H1 (cell line): ENCODE results near the gene HIC1. TPM values are rescaled to one million over a fixed set of nuclear protein-coding genes. Genes with fewer than 3 reads are reported as not detected.

ENCODE experiments used
- CTCF ChIA-PET: fragments of 300-600 bp; sonication (Branson Sonifier 250); formaldehyde crosslinking; loops from one replicate; lab custom pipeline; 2021; ENCODE audit not compliant: partially characterized antibody; lab: Charles Lee
- POLR2A ChIA-PET: fragments of 300-600 bp; sonication (Branson Sonifier 250); formaldehyde crosslinking; loops from one replicate; lab custom pipeline; 2021; ENCODE audit warnings: inconsistent platforms; ENCODE audit not compliant: partially characterized antibody; lab: Charles Lee
- DNase-seq, 2 experiments: peaks; one replicate each; pipeline versions ENCODE4 v3.0.0 to v3.0.0-alpha.2; 2010 to 2022; ENCODE audit warnings: low spot score in 2 of 2, low read depth in 1 of 2, mixed read lengths in 1 of 2
- FAIRE-seq: peaks from 2 replicates; lab custom pipeline; 2011; peaks lifted over from hg19 to GRCh38; lab: Jason Lieb, UNC
- H2AFZ ChIP-seq: 2 replicates; pipeline ENCODE4 v1.8.1; 2012; ENCODE audit warnings: low read length, inconsistent platforms
- H2AK5ac ChIP-seq: 2 replicates; pipeline ENCODE4 v1.6.1; 2013; ENCODE audit warnings: low read depth, low read length
- H2BK120ac ChIP-seq: replicated peaks from 2 replicates; pipeline ENCODE3; 2013; ENCODE audit warnings: low read depth, low read length, inconsistent platforms
- H2BK12ac ChIP-seq: 2 replicates; pipeline ENCODE4 v1.6.1; 2013; ENCODE audit warnings: low read depth, low read length
- H2BK15ac ChIP-seq: 2 replicates; pipeline ENCODE4 v1.6.1; 2013; ENCODE audit warnings: low read length
- H2BK20ac ChIP-seq: 2 replicates; pipeline ENCODE4 v1.6.1; 2013; ENCODE audit warnings: low read length
- H2BK5ac ChIP-seq: 2 replicates; pipeline ENCODE4 v1.6.1; 2013; ENCODE audit warnings: low read depth, low read length
- H3K14ac ChIP-seq: 2 replicates; pipeline ENCODE4 v1.6.1; 2013; ENCODE audit warnings: inconsistent platforms; ENCODE audit not compliant: insufficient read length
- H3K18ac ChIP-seq: 2 replicates; pipeline ENCODE4 v1.6.1; 2013; ENCODE audit warnings: low read length; ENCODE audit errors: extremely low read depth
- H3K23ac ChIP-seq: 2 replicates; pipeline ENCODE4 v1.6.1; 2013; ENCODE audit warnings: inconsistent platforms; ENCODE audit not compliant: insufficient read length
- H3K23me2 ChIP-seq: 2 replicates; pipeline ENCODE4 v1.6.1; 2013; ENCODE audit warnings: low read depth, low read length
- H3K27ac ChIP-seq: 2 replicates; pipeline ENCODE4 v1.6.1; 2011; ENCODE audit warnings: low read depth, low read length, inconsistent platforms
- H3K27me3 ChIP-seq, 4 experiments: replicated peaks in 1 of 4; 1 replicate in 1 of 4; 2 replicates in 3 of 4; pipeline versions ENCODE4 v1.6.1 to v1.8.1; 2011 to 2013; ENCODE audit warnings: low read length in 3 of 4, mild to moderate bottlenecking in 3 of 4, inconsistent platforms in 2 of 4, mixed read lengths in 2 of 4, moderate library complexity in 1 of 4; ENCODE audit not compliant: control insufficient read depth in 3 of 4, insufficient read depth in 3 of 4; ENCODE audit errors: extremely low read depth in 1 of 4
- H3K36me3 ChIP-seq, 4 experiments: 2 replicates each; pipeline versions ENCODE4 v1.6.1 to v1.8.1; 2011 to 2013; ENCODE audit warnings: mild to moderate bottlenecking in 4 of 4, low read length in 3 of 4, moderate library complexity in 2 of 4, control low read depth in 1 of 4, inconsistent platforms in 1 of 4; ENCODE audit not compliant: insufficient read depth in 4 of 4, control insufficient read depth in 2 of 4
- H3K4ac ChIP-seq: replicated peaks from 2 replicates; pipeline ENCODE3; 2013; ENCODE audit warnings: low read length, low read depth, mixed read lengths, inconsistent platforms; ENCODE audit not compliant: insufficient read length
- H3K4me1 ChIP-seq, 4 experiments: replicated peaks in 1 of 4; 1 replicate in 1 of 4; 2 replicates in 3 of 4; pipeline versions ENCODE4 v1.6.1 to v1.8.1; 2011 to 2013; ENCODE audit warnings: low read length in 3 of 4, inconsistent platforms in 2 of 4, mixed read lengths in 1 of 4; ENCODE audit not compliant: insufficient read depth in 4 of 4, control insufficient read depth in 3 of 4
- H3K4me2 ChIP-seq, 2 experiments: 2 replicates each; pipeline versions ENCODE4 v1.6.1 to v1.8.1; 2011 to 2013; ENCODE audit warnings: low read depth in 2 of 2, low read length in 2 of 2, control low read depth in 1 of 2, inconsistent platforms in 1 of 2, mild to moderate bottlenecking in 1 of 2; ENCODE audit not compliant: insufficient read depth in 1 of 2
- H3K4me3 ChIP-seq, 4 experiments: fragments of 200-600, 300-600 bp in 1 of 4; sonication (generic), shearing (Covaris generic), sonication (Bioruptor Twin) in 1 of 4; 2 replicates each; pipeline versions ENCODE4 v1.5.1 to v1.8.1; 2011 to 2016; ENCODE audit warnings: low read length in 4 of 4, low read depth in 3 of 4, control low read depth in 2 of 4, inconsistent platforms in 2 of 4, mild to moderate bottlenecking in 2 of 4, mixed read lengths in 1 of 4, moderate library complexity in 1 of 4; ENCODE audit not compliant: insufficient read depth in 2 of 4; ENCODE audit errors: extremely low read depth in 1 of 4
- H3K56ac ChIP-seq: replicated peaks from 2 replicates; pipeline ENCODE3; 2013; ENCODE audit warnings: low read depth, mild to moderate bottlenecking, mixed read lengths, low read length, inconsistent platforms; ENCODE audit not compliant: insufficient read length
- H3K79me1 ChIP-seq: 2 replicates; pipeline ENCODE4 v1.6.1; 2013; ENCODE audit warnings: low read depth, low read length, control low read depth
- H3K79me2 ChIP-seq, 2 experiments: 2 replicates each; pipeline versions ENCODE4 v1.6.1 to v1.8.1; 2012 to 2013; ENCODE audit warnings: low read length in 2 of 2, mild to moderate bottlenecking in 2 of 2, inconsistent platforms in 1 of 2; ENCODE audit not compliant: insufficient read depth in 2 of 2, control insufficient read depth in 1 of 2
- H3K9ac ChIP-seq, 4 experiments: replicated peaks in 1 of 4; 1 replicate in 1 of 4; 2 replicates in 3 of 4; pipeline versions ENCODE4 v1.6.1 to v1.8.1; 2011 to 2013; ENCODE audit warnings: low read depth in 3 of 4, low read length in 3 of 4, control low read depth in 2 of 4, mild to moderate bottlenecking in 2 of 4, moderate library complexity in 2 of 4, inconsistent platforms in 1 of 4; ENCODE audit errors: extremely low read depth in 1 of 4
- H3K9me3 ChIP-seq, 2 experiments: 2 replicates each; pipeline versions ENCODE4 v1.6.1 to v1.8.1; 2012 to 2013; ENCODE audit warnings: mild to moderate bottlenecking in 2 of 2, moderate library complexity in 2 of 2, control low read depth in 1 of 2, inconsistent platforms in 1 of 2, low read depth in 1 of 2, low read length in 1 of 2, mixed read lengths in 1 of 2; ENCODE audit not compliant: insufficient read depth in 2 of 2
- H4K20me1 ChIP-seq, 2 experiments: replicated peaks in 1 of 2; 2 replicates each; pipeline versions ENCODE3 to v1.8.1; 2011 to 2013; ENCODE audit warnings: inconsistent platforms in 2 of 2, low read length in 2 of 2, mild to moderate bottlenecking in 1 of 2; ENCODE audit not compliant: insufficient read depth in 2 of 2, control insufficient read depth in 1 of 2
- H4K5ac ChIP-seq: 2 replicates; pipeline ENCODE4 v1.6.1; 2013; ENCODE audit warnings: low read length, low read depth, mixed read lengths, inconsistent platforms; ENCODE audit not compliant: insufficient read length
- H4K8ac ChIP-seq: 2 replicates; pipeline ENCODE4 v1.8.0; 2013; ENCODE audit warnings: mild to moderate bottlenecking, moderate library complexity, low read length, inconsistent platforms; ENCODE audit not compliant: insufficient read depth; ENCODE audit errors: extremely low read depth
- H4K91ac ChIP-seq: replicated peaks from 2 replicates; pipeline ENCODE3; 2013; ENCODE audit warnings: low read length, mixed read lengths, inconsistent platforms; ENCODE audit not compliant: insufficient read length
- BCL11A ChIP-seq, 2 experiments: IDR thresholded peaks; one replicate each; pipeline ENCODE4 v1.6.1; 2011; ENCODE audit warnings: low read depth in 2 of 2, low read length in 2 of 2, mild to moderate bottlenecking in 2 of 2
- CTBP2 ChIP-seq: IDR thresholded peaks from 2 replicates; pipeline ENCODE4 v1.7.0; 2011; ENCODE audit warnings: borderline replicate concordance, mild to moderate bottlenecking, moderate library complexity, mixed read lengths, low read length; ENCODE audit not compliant: insufficient read depth, insufficient read length
- EZH2 ChIP-seq: fragments of 200-600 bp; sonication (generic); IDR thresholded peaks from 2 replicates; pipeline ENCODE4 v1.7.1; 2012; ENCODE audit warnings: low read depth, mild to moderate bottlenecking, moderate library complexity, low read length, inconsistent platforms; ENCODE audit not compliant: severe bottlenecking
- GTF2F1 ChIP-seq: IDR thresholded peaks from 2 replicates; pipeline ENCODE4 v1.6.1; 2012; ENCODE audit warnings: low read depth, low read length, improper control_type of control experiment, borderline replicate concordance
- MAFK ChIP-seq: IDR thresholded peaks from 2 replicates; pipeline ENCODE4 v1.6.1; 2012; ENCODE audit warnings: low read depth, mild to moderate bottlenecking, improper control_type of control experiment, low read length
- POLR2A ChIP-seq, 2 experiments: IDR thresholded peaks; 1 replicate in 1 of 2; 2 replicates in 1 of 2; pipeline ENCODE4 v1.6.1; 2011; ENCODE audit warnings: low read depth in 2 of 2, low read length in 2 of 2, mild to moderate bottlenecking in 2 of 2; ENCODE audit errors: control extremely low read depth in 1 of 2
- SIN3A ChIP-seq, 2 experiments: IDR thresholded peaks in 1 of 2; conservative IDR thresholded peaks in 1 of 2; 2 replicates each; pipeline ENCODE4 v1.6.1; 2011 to 2012; ENCODE audit warnings: low read length in 2 of 2, improper control_type of control experiment in 1 of 2, low read depth in 1 of 2, mild to moderate bottlenecking in 1 of 2
- TAF7 ChIP-seq: optimal IDR thresholded peaks from 2 replicates; pipeline ENCODE3; 2011; ENCODE audit warnings: low read depth, mild to moderate bottlenecking, inconsistent platforms, low read length, moderate library complexity, borderline replicate concordance
- TBP ChIP-seq: IDR thresholded peaks from 2 replicates; pipeline ENCODE4 v1.6.1; 2011; ENCODE audit warnings: low read depth, low read length, improper control_type of control experiment
- USF2 ChIP-seq: IDR thresholded peaks from 2 replicates; pipeline ENCODE4 v1.6.1; 2011; ENCODE audit warnings: low read length, improper control_type of control experiment
- YY1 ChIP-seq: IDR thresholded peaks from 2 replicates; pipeline ENCODE4 v1.6.1; 2011; ENCODE audit warnings: low read depth, mild to moderate bottlenecking, low read length
- WGBS, 2 experiments: shearing (Covaris generic) in 1 of 2; methylation state at CpG; one replicate each; pipeline versions ENCODE4 v1.1.6 to v1.1.7; 2013 to 2015; ENCODE audit warnings: low lambda C conversion rate in 2 of 2, mixed read lengths in 2 of 2, inconsistent platforms in 1 of 2, low coverage in 1 of 2, missing lambda C conversion rate in 1 of 2; ENCODE audit not compliant: insufficient replicate concordance in 2 of 2, insufficient coverage in 1 of 2, insufficient read length in 1 of 2; ENCODE audit errors: extremely low coverage in 1 of 2, missing lambda C conversion rate in 1 of 2; 5-methylcytosine and 5-hydroxymethylcytosine counted together
- polyA plus RNA-seq, 7 experiments: library from polyadenylated mRNA; depleted of rRNA in 3 of 7; stranded (reverse) in 5 of 7; unstranded in 2 of 7; fragments of >200 nt in 5 of 7; fragments of 200-250 nt in 2 of 7; gene quantifications; 1 replicate in 5 of 7; 2 replicates in 1 of 7; 4 replicates in 1 of 7; pipeline versions ENCODE4 v1.2.1 to v1.2.3, GENCODE V29; 2011 to 2013; ENCODE audit warnings: missing spikeins in 2 of 7, mixed read lengths in 2 of 7
- total RNA-seq: library from RNA; stranded (reverse); fragmentation: NEBNext Ultra II Directional; extraction: Animal tissue kit (Norgen Biotek cat#: 25700); gene quantifications from 2 replicates; pipeline ENCODE4 v1.2.1, GENCODE V29; 2021

Gene HIC1
- total and polyA plus RNA-seq, 2 of the 8 experiments (the other 6 are each of a cell fraction or from before 2014, with no cell fraction given) = 0.06 to 0.09 TPM

- Histone ChIP-seq H4K8ac (no peak overlapping the region), H2BK15ac (no peak overlapping the region), H3K79me2 (no peaks in the 10 kb centered on the region), H3K23ac (no peak overlapping the region), H3K79me1 (no peaks in the 10 kb centered on the region), H3K36me3 (peaks cover 0 to 8% (median 2%) of the 10 kb centered on the region in 4 experiments; a peak in 2 of 8 replicates), H3K23me2 (no peaks in the 10 kb centered on the region), H2BK120ac (no peak overlapping the region), H4K20me1 (peaks cover 11 to 13% of the 10 kb centered on the region in 2 experiments), H3K4me1 (peaks cover 0 to 16% (median 10%) of the 10 kb centered on the region in 4 experiments; a peak in 6 of 7 replicates), H3K56ac (no peak overlapping the region), H2BK5ac (peak overlapping the region; percentile 71; the same call in 1 of the 2 replicates), H3K4me3 (no peak overlapping the region), H3K18ac (no peak overlapping the region), H3K9me3 (peaks cover 0 to 6% of the 10 kb centered on the region in 2 experiments; a peak in 1 of 4 replicates), H2BK12ac (0 out of 2 replicates have a peak overlapping the region, but pooled peaks have one; percentile 68), H2AK5ac (no peak overlapping the region), H3K9ac (no peak overlapping the region), H2AFZ (no peak overlapping the region), H4K91ac (no peak overlapping the region), H3K14ac (no peak overlapping the region), H2BK20ac (0 out of 2 replicates have a peak overlapping the region, but pooled peaks have one; percentile 43), H3K27ac (no peak overlapping the region), H3K4ac (no peak overlapping the region), H3K27me3 (peaks cover 13 to 36% (median 30%) of the 10 kb centered on the region in 4 experiments), H4K5ac (no peak overlapping the region), H3K4me2 (peak overlapping the region; percentile 7 to 18; a peak in 2 of 4 replicates)
- ChIA-PET POLR2A (no interaction called here), CTCF (interaction anchor here (0.8 to 7.6 kb wide), 6 partner anchors 8 to 190 kb away, joined by 3 to 58 read pairs (median 8); partner anchors contain the start of gene HIC1)
- FAIRE-seq = no peak
- WGBS, 2 experiments = 51% methylated on average over 10 of the region's 11 CpGs; no CpG with 5 or more reads in 1 of the 2 experiments
- no peak for DNase-seq
- no peak for TF ChIP-seq USF2
- TF ChIP-seq CTBP2 = no peak
- no peak for TF ChIP-seq TAF7
- TF ChIP-seq TBP = no peak
- no peak for TF ChIP-seq POLR2A (IDR thresholded peaks at IDR 0.05; ENCODE audit: control extremely low read depth in 1 of 2, low read depth in 2 of 2, low read length in 2 of 2)
- no peak for TF ChIP-seq EZH2
- TF ChIP-seq SIN3A (conservative IDR thresholded peaks at IDR 0.05 in 1 of 2, IDR thresholded peaks at IDR 0.05 in 1 of 2; ENCODE audit: low read depth in 1 of 2, low read length in 2 of 2) = no peak
- TF ChIP-seq BCL11A (IDR thresholded peaks at IDR 0.05; ENCODE audit: low read depth in 2 of 2, low read length in 2 of 2) = no peak
- no peak for TF ChIP-seq GTF2F1
- no peak for TF ChIP-seq YY1
- no peak for TF ChIP-seq MAFK
Observed at GRCh38 chr17:2062571-2063183, 7.8 kb downstream of the HIC1 start.
